ENCODE measurements around the gene TTC7B.

DNA sequence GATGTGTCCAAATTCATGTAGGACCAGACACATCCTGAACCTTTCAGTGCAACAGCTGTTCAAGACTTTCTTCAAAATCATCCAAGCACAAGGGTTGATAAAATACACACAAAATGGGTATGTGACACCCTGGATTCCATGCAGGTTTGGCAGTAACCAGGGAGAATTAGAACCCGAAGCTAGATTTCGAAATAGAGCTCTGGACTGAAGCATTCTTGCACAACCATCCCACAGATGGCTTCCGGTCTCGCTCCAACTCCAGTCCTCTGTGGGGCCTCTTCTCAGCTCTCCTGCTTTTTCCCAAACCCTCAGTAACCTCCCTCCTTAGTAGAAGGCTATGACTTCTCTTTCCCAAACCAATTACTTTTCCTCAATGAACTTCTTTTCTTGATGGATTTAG is 171.3 kb downstream of the TTC7B start:
- TF ChIP-seq RAD21 (IDR thresholded peaks at IDR 0.05; ENCODE audit: low read depth) = no peak
- TF ChIP-seq CEBPB (IDR thresholded peaks at IDR 0.05) = peak; percentile 94
- no peak for TF ChIP-seq YY1 (IDR thresholded peaks at IDR 0.05; ENCODE audit: low read depth)
- TF ChIP-seq FOXM1 (IDR thresholded peaks at IDR 0.05; ENCODE audit: borderline replicate concordance, low read depth) = no peak
- TF ChIP-seq EP300 (IDR thresholded peaks at IDR 0.05; ENCODE audit: borderline replicate concordance) = no peak
- TF ChIP-seq, protein P1, sequence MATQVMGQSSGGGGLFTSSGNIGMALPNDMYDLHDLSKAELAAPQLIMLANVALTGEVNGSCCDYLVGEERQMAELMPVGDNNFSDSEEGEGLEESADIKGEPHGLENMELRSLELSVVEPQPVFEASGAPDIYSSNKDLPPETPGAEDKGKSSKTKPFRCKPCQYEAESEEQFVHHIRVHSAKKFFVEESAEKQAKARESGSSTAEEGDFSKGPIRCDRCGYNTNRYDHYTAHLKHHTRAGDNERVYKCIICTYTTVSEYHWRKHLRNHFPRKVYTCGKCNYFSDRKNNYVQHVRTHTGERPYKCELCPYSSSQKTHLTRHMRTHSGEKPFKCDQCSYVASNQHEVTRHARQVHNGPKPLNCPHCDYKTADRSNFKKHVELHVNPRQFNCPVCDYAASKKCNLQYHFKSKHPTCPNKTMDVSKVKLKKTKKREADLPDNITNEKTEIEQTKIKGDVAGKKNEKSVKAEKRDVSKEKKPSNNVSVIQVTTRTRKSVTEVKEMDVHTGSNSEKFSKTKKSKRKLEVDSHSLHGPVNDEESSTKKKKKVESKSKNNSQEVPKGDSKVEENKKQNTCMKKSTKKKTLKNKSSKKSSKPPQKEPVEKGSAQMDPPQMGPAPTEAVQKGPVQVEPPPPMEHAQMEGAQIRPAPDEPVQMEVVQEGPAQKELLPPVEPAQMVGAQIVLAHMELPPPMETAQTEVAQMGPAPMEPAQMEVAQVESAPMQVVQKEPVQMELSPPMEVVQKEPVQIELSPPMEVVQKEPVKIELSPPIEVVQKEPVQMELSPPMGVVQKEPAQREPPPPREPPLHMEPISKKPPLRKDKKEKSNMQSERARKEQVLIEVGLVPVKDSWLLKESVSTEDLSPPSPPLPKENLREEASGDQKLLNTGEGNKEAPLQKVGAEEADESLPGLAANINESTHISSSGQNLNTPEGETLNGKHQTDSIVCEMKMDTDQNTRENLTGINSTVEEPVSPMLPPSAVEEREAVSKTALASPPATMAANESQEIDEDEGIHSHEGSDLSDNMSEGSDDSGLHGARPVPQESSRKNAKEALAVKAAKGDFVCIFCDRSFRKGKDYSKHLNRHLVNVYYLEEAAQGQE (IDR thresholded peaks at IDR 0.05; ENCODE audit: low read depth) = no peak
- TF ChIP-seq, protein P2, sequence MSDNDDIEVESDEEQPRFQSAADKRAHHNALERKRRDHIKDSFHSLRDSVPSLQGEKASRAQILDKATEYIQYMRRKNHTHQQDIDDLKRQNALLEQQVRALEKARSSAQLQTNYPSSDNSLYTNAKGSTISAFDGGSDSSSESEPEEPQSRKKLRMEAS (IDR thresholded peaks at IDR 0.05) = no peak
- TF ChIP-seq, protein P3, sequence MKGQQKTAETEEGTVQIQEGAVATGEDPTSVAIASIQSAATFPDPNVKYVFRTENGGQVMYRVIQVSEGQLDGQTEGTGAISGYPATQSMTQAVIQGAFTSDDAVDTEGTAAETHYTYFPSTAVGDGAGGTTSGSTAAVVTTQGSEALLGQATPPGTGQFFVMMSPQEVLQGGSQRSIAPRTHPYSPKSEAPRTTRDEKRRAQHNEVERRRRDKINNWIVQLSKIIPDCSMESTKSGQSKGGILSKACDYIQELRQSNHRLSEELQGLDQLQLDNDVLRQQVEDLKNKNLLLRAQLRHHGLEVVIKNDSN (IDR thresholded peaks at IDR 0.05) = no peak
